ENCODE data around the gene SLC23A1.

Gene SLC23A1

DNA sequence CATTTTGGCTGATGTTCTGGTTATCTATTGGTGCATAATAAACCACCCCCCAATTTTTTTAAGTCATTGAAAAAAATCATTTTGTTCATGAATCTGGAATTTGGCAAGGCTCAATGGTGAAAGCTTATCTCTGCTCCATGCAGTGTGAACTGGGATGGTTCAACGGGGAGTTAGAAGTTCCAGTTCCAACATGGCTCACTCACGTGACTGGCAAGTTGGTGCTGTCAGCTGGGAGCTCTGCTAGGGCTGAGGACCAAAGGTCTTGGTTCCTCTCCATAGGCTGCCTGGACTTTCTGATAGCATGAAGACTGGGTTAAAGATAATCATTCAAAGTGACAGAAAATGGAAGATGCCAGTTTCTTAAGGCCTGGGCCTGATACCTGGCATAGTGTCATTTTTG, 23.9 kb upstream of the SLC23A1 start:
- no peak for DNase-seq

GRCh38 chr5:139404484-139404840, 21.4 kb upstream of the SLC23A1 start:
- DNase-seq = no peak

DNA sequence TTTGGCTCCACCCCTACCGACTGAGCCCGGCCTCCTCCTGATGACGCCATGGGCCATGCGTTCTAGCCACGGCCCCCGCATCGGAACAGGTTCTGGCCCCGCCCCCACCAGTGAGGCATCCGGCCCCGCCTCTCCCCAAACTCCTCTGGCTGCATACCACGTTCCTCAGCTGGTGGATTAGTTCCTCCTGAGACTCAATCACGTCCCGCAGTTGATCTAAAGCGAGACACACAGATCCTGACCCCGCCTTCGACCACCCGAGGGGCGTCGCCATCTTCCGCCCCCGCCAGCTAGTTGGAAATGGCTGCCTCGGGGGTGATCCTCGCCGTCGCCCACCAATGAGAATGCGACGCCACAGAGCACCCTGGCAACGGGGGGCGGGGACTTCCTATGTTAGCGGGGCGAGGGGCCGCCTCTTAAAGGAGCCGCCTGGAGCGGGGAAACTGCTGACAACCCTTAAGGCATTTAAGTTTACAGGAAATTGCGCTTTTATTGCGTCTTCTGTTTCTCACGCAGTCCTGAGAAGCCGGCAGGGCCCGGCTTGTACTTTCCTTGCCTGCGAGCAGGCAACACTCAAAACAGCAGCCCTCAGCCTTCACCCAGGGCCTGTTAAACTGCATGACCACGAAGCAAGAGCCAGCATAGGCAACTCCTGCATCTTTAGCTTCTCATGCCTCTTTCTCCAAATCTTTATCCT, 20.8 kb upstream of the SLC23A1 start, which contains the start of gene SPATA24:
Gene SPATA24 (minus strand): TSS at position 303 of the 697 bp plus-strand sequence. CDS start 29 bp downstream, at position 274.
- peak; percentile 98 for DNase-seq

DNA sequence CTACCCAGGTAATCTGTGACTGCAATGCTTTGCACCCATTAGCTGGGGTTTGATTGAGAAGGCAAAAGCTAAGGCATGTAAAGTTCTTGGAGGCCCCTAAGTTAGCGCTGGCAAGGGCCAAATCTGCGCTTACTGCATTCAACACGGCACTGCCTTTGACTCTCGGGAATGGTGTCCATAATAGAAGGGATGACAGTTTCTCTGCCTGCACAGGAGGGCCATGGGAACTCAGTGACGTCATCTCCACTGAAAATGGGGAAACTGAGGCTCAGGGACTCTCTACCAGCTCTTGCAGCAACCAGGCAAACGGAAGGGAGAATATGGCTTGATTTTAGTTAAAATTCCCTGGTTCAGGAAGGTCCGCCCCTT, 20.3 kb upstream of the SLC23A1 start:
- no peak for DNase-seq

DNA sequence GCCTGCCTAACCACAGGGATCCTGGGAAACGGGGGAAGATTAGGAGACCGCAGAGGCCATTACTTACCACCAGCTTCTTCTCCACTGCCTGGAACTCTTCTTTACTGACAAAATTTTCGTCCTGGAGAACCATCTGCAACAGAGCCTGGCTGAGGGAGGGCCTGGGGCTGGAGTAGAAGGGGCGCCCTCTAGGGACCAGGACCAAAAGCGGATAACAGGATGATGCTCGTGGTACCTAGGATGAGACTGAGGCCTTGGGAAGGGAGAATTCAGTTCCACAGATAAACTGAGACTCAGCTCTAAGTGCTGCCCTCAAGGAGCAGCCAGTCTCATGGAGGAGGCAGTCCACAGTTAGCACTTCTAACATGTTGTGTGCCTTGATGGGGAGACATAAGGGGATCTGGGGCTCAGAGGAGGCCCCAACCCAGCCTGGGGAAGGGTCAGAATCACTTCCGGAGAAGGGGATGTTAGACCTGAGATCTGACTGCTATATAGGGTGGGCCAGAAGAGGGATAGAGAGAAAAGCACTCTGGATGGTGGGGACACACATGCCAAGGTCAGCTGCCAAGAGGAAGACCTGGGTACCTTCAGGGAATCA, 19.6 kb upstream of the SLC23A1 start:
- no peak for DNase-seq

- DNase-seq = no peak
Observed at GRCh38 chr5:139401546-139401945, 18.4 kb upstream of the SLC23A1 start.

DNA sequence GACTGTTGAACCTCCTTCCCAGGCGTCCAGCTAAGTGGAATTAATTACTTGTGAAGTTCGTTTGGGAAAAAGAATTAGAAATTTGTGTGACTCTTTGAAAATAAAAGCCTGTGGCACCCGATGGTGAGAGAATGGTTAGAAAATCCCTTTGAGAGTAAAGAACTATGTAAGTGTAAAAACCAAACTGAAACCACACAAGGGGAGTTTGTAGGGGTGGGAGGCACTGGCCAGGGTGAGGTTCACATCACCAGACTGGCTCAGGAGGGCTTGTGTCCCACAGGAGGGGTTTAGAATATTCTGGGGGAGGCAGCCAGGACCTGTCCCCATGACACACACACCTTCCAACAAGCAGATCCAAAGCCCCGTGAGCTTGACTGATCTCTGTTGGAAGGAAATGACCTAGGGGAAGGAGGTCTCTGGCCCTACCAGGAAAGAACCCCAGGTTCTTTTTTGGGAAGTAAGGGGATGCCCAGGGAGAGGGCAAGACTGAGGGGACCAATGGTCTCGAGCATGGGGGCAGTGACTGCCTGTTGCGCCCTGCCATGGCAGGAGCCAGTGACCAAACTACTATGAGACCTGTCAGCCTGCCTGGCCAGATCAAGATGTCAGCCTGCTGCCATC, 16.5 kb upstream of the SLC23A1 start:
- no peak for DNase-seq

DNA sequence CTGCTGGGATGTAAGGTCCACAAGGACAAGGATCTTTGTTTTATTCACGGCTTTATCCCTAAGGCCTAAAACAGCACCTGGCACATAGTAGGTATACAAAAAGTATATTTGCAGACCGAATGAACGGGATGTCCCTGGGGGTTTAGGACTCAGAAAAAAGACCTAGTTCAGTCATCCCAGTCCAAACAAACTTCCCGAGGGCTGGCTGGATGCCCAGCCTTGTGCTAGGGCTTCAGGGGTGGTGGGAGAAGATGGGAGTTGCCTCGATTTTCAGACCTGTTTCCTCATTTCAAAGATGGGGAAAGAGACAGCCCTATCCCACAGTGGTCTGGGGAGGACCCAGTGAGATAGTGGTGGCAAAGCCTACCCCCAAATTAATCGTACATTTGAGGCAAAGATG, 14.8 kb upstream of the SLC23A1 start:
- DNase-seq = no peak

DNA sequence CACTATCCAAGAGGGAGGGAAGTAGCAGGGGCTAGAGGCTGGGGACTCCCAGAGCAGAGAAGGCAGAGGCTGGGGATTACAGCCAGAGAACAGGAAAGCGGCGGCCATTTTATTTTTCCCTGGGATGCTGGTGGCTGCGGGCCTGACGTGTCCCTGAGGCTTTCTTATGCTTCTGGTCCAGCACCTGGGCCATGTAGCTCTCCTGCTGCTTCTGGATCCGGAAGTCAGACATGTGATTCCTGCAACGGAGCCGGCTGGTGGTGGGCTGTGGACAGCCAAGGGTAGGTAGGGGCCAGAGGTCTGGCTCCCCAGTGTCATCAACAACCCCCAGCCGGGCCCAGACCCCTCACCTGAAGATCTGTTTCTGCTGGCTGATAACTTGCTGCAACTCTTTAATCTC, 13.6 kb upstream of the SLC23A1 start:
- DNase-seq = no peak

- no peak for DNase-seq
Observed at GRCh38 chr5:139395844-139396640, 12.9 kb upstream of the SLC23A1 start.

GRCh38 chr5:139394654-139395566, 11.8 kb upstream of the SLC23A1 start, which contains the start of gene PROB1:
PROB1 (minus strand) TSS chr5:139395104; CDS start chr5:139395081, 23 bp downstream.
- DNase-seq = no peak

DNA sequence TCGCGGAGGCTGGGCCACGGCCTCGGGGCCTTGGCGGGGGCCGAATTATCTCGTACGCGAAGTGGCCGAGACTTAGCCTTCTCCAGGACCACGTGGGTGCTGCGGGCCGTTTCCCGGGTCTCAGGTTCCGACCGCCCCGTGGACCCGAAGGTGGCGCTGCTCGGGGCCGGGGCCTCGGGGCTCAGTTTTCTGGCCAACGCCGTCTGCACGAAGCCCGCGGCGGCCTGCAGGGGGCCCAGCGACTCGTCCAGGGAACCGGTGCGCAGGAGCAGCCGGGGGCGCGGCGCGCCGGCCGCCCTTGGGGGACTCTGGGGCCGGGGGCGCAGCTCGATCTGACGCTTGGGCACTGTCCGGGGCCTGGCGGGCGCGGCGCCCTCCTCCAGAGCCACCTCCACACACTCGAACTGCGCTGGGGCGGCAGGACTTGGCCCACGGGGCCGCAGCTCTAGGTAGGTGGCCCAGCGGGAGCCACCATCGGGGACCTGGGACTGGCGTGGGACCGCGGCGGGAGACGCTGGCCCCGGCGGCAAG, 11.1 kb upstream of the SLC23A1 start:
- peak; percentile 35 for DNase-seq

DNA sequence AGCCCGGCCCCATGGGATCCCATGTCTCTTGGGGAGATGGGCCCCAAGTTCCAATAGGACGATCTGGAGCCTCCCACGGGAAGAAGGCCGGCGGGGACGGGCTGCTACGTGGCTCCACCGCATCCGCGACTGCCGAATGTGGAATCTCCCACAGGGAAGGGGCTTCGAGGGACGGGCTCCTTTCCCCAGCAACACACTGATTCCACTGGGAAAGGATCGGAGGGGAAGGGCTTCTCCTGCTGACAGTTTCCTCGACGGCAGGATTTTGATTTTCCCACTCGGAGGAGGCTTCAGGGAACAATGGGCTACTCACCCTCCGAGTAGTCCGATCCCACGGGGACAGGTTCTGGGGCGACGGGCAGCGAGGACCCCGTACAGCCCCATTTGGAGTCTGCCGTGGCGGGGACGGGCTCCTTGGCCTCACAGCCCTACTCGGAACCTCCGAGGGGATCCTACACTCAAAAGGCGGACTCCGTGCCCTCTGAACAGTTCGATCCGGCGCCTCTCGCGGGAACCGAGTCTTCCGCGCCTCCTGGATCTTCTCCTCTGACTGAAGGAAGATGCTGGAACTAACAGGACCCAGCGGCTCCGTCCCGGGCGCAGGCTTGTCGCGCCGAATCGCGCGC, 10.5 kb upstream of the SLC23A1 start:
- no peak for DNase-seq

- peak; percentile 63 for DNase-seq
Observed at GRCh38 chr5:139392678-139393496, 9.8 kb upstream of the SLC23A1 start.

- no peak for DNase-seq
Observed at GRCh38 chr5:139392324-139392677, 9.2 kb upstream of the SLC23A1 start.

DNA sequence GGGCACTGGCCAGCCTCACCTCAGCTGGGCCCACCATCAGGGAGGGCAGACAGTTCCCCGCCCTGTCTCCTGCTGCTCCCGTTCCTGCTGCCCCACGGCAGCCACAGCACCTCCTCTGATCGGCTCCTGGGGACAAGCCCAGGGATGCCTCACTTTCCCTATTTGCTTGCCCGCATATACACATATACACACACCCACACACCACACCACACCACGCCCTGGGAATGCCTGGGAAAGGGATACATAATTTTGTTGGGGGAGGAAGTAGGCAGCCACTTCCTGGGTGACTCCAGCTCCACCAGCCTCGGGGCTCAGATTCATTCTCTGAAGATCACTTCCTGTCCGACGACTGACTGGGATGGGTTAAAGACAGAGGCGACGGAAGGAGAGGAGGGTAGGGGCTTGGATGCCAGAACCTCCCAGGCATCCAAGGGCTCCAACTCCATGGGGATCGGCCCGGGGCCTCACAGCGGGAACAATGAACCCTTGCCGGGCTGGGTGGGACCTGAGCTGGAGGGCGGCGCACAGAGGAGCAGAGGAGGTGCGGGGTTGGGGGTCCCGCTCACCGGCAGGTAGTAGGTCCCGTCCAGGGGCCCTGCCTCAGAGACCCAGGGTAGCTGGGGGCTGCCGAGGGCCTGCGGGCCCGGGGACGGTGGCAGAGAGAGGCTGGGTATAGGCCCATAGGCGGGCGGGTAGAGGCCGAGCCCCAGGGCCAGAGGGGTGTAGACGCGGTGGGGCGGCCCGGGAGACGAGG, 8.7 kb upstream of the SLC23A1 start:
- peak; percentile 24 for DNase-seq

DNA sequence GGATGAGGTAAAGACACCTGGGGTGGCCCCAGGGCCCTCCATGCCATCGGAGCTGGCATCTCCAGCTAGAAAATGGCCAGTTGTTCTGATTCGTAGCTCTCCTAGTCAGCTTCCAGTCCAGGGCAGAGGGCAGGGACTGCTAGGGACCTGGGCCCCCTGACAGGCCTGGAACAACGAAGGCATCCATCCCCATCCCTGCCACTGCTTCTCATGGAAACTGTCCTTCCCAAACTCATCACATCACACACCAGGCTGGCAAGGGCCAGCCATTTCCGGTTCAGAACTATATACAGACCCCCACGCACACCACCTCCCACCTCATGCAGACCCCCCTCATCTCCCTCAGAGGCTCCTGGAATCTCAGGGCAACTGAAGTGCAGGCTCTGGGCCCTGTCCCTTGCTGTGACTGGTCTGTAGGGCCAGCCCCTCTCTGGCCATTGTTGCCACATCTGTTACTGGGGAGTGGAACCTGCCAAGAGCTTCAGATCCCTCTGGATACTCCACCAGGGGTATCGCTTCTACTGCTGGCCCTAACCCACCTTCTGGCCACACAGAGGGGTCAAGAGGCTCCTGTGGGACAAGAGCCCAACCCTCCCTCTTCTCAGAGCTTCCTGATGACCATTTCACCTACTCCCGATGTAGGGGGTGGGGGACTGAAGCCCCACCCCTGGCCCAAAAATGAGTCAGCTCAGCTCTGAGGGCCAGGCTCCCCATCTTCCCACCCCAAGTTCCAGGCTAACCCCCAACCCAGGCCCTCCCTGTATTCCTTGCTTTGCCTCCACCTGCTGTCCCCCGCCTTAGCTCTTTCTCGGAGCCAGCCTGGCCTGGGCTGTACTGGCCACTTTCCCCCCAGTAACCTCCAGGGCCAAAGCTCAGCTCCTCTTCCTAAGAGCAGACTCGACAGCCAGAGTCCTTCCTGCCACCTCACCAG, 7.8 kb upstream of the SLC23A1 start:
- no peak for DNase-seq

GRCh38 chr5:139389701-139390638, 6.9 kb upstream of the SLC23A1 start, which contains the start of gene MZB1:
MZB1 (minus strand) TSS chr5:139389913; CDS start chr5:139389856, 57 bp downstream.
- no peak for DNase-seq

Data from fibroblast of skin of right quadriceps (primary cell).